ENCODE data around the gene ZSCAN26.

Gene ZSCAN26

GRCh38 chr6:28263922-28264321 is 3.0 kb upstream of the ZSCAN26 start:
- no peaks in the 10 kb centered on the region for H3K27me3 Mint-ChIP-seq (ENCODE audit: low read depth)
- peak overlapping the region in 2 of 3 experiments; percentile 1 to 43 for H3K4me3 Mint-ChIP-seq
- peak overlapping the region; percentile 38 to 65 (median 49) for H3K27ac Mint-ChIP-seq
- peaks cover 8% of the 10 kb centered on the region for H3K4me1 Mint-ChIP-seq
- no peaks in the 10 kb centered on the region for H3K9me3 Mint-ChIP-seq
- no peak for TF ChIP-seq CTCF (IDR thresholded peaks at IDR 0.05; ENCODE audit: unreplicated experiment in 3 of 3)
- H3K36me3 Mint-ChIP-seq (ENCODE audit: low read depth), result no peaks in the 10 kb centered on the region

GRCh38 chr6:28264834-28265401 is 2.0 kb upstream of the ZSCAN26 start:
- H3K27ac Mint-ChIP-seq, result peak overlapping the region in 1 of 3 experiments; percentile 34
- H3K36me3 Mint-ChIP-seq (ENCODE audit: low read depth), result no peaks in the 10 kb centered on the region
- peak overlapping the region; percentile 24 to 56 (median 55) for H3K4me3 Mint-ChIP-seq
- no peaks in the 10 kb centered on the region for H3K9me3 Mint-ChIP-seq
- H3K27me3 Mint-ChIP-seq (ENCODE audit: low read depth), result no peaks in the 10 kb centered on the region
- TF ChIP-seq CTCF (IDR thresholded peaks at IDR 0.05; ENCODE audit: unreplicated experiment in 3 of 3), result no peak
- H3K4me1 Mint-ChIP-seq, result peaks cover 8% of the 10 kb centered on the region

GRCh38 chr6:28266563-28266961 is 381 bp upstream of the ZSCAN26 start:
- Mint-ChIP-seq H3K36me3 (ENCODE audit: low read depth) (peaks cover 11% of the 10 kb centered on the region), H3K27ac (no peak overlapping the region), H3K4me1 (peaks cover 18% of the 10 kb centered on the region), H3K27me3 (ENCODE audit: low read depth) (no peaks in the 10 kb centered on the region), H3K9me3 (no peaks in the 10 kb centered on the region), H3K4me3 (no peak overlapping the region)
- no peak for TF ChIP-seq CTCF (IDR thresholded peaks at IDR 0.05; ENCODE audit: unreplicated experiment in 3 of 3)

- Mint-ChIP-seq H3K27me3 (ENCODE audit: low read depth) (no peaks in the 10 kb centered on the region), H3K27ac (no peak overlapping the region), H3K4me3 (no peak overlapping the region), H3K9me3 (no peaks in the 10 kb centered on the region), H3K36me3 (ENCODE audit: low read depth) (peaks cover 19% of the 10 kb centered on the region), H3K4me1 (peaks cover 18% of the 10 kb centered on the region)
- no peak for TF ChIP-seq CTCF (IDR thresholded peaks at IDR 0.05; ENCODE audit: unreplicated experiment in 3 of 3)
Observed at GRCh38 chr6:28267695-28268059, 734 bp downstream of the ZSCAN26 start.

GRCh38 chr6:28269492-28269891 is 2.5 kb downstream of the ZSCAN26 start:
- no peak overlapping the region for H3K27ac Mint-ChIP-seq
- H3K4me3 Mint-ChIP-seq, result peak overlapping the region in 1 of 3 experiments; percentile 31
- peaks cover 10% of the 10 kb centered on the region for H3K4me1 Mint-ChIP-seq
- peaks cover 30% of the 10 kb centered on the region for H3K36me3 Mint-ChIP-seq (ENCODE audit: low read depth)
- H3K27me3 Mint-ChIP-seq (ENCODE audit: low read depth), result no peaks in the 10 kb centered on the region
- no peaks in the 10 kb centered on the region for H3K9me3 Mint-ChIP-seq
- no peak for TF ChIP-seq CTCF (IDR thresholded peaks at IDR 0.05; ENCODE audit: unreplicated experiment in 3 of 3)

GRCh38 chr6:28274888-28275287 is 7.9 kb downstream of the ZSCAN26 start:
- H3K36me3 Mint-ChIP-seq (ENCODE audit: low read depth), result peaks cover 52% of the 10 kb centered on the region
- no peaks in the 10 kb centered on the region for H3K27me3 Mint-ChIP-seq (ENCODE audit: low read depth)
- H3K4me1 Mint-ChIP-seq, result peaks cover 10% of the 10 kb centered on the region
- H3K27ac Mint-ChIP-seq, result no peak overlapping the region
- H3K4me3 Mint-ChIP-seq, result no peak overlapping the region
- no peaks in the 10 kb centered on the region for H3K9me3 Mint-ChIP-seq
- no peak for TF ChIP-seq CTCF (IDR thresholded peaks at IDR 0.05; ENCODE audit: unreplicated experiment in 3 of 3)
